ENCODE results near the gene LDHAL6A.

Gene LDHAL6A

GRCh38 chr11:18449251-18449650 lies 6.4 kb upstream of the LDHAL6A start:
- no peak overlapping the region for H3K4me2 ChIP-seq (ENCODE audit: low read depth, low read length, poor library complexity, severe bottlenecking)
- no peak overlapping the region for H2AFZ ChIP-seq (ENCODE audit: low read length)
- no peaks in the 10 kb centered on the region for H3K36me3 ChIP-seq (ENCODE audit: insufficient read depth, low read length)
- no peak overlapping the region for H3K9ac ChIP-seq (ENCODE audit: low read depth, low read length, poor library complexity, severe bottlenecking)
- H3K4me1 ChIP-seq (ENCODE audit: insufficient read depth, low read length, poor library complexity, severe bottlenecking): no peaks in the 10 kb centered on the region
- H3F3A ChIP-seq (ENCODE audit: low read depth): no peaks in the 10 kb centered on the region
- TF ChIP-seq EZH2phosphoT487 (IDR thresholded peaks at IDR 0.05; ENCODE audit: borderline replicate concordance): no peak
- TF ChIP-seq CTCF (conservative IDR thresholded peaks at IDR 0.05; ENCODE audit: low read length): no peak
- H3K9me2 ChIP-seq (replicated peaks; ENCODE audit: low read depth, low read length): no peaks in the 10 kb centered on the region
- H3K9me3 ChIP-seq (ENCODE audit: insufficient read depth, low read depth, low read length): no peaks in the 10 kb centered on the region
- H4K20me1 ChIP-seq (ENCODE audit: insufficient read depth, low read length, poor library complexity, severe bottlenecking): no peaks in the 10 kb centered on the region
- H3K79me2 ChIP-seq (ENCODE audit: insufficient read depth, low read length): no peaks in the 10 kb centered on the region
- no peak overlapping the region for H3K4me3 ChIP-seq (ENCODE audit: low read length, poor library complexity, severe bottlenecking)
- no peaks in the 10 kb centered on the region for H3K27me3 ChIP-seq (ENCODE audit: insufficient read depth, low read length, poor library complexity, severe bottlenecking)

GRCh38 chr11:18452927-18453326 lies 2.7 kb upstream of the LDHAL6A start:
- no peak overlapping the region for H3K4me2 ChIP-seq (ENCODE audit: low read depth, low read length, poor library complexity, severe bottlenecking)
- H3K4me3 ChIP-seq (ENCODE audit: low read length, poor library complexity, severe bottlenecking): no peak overlapping the region
- H3F3A ChIP-seq (ENCODE audit: low read depth): no peaks in the 10 kb centered on the region
- no peaks in the 10 kb centered on the region for H3K9me2 ChIP-seq (replicated peaks; ENCODE audit: low read depth, low read length)
- H3K27me3 ChIP-seq (ENCODE audit: insufficient read depth, low read length, poor library complexity, severe bottlenecking): no peaks in the 10 kb centered on the region
- H4K20me1 ChIP-seq (ENCODE audit: insufficient read depth, low read length, poor library complexity, severe bottlenecking): no peaks in the 10 kb centered on the region
- no peak overlapping the region for H3K9ac ChIP-seq (ENCODE audit: low read depth, low read length, poor library complexity, severe bottlenecking)
- no peak for TF ChIP-seq EZH2phosphoT487 (IDR thresholded peaks at IDR 0.05; ENCODE audit: borderline replicate concordance)
- no peak for TF ChIP-seq CTCF (conservative IDR thresholded peaks at IDR 0.05; ENCODE audit: low read length)
- H3K4me1 ChIP-seq (ENCODE audit: insufficient read depth, low read length, poor library complexity, severe bottlenecking): no peaks in the 10 kb centered on the region
- H3K36me3 ChIP-seq (ENCODE audit: insufficient read depth, low read length): no peaks in the 10 kb centered on the region
- no peaks in the 10 kb centered on the region for H3K9me3 ChIP-seq (ENCODE audit: insufficient read depth, low read depth, low read length)
- H2AFZ ChIP-seq (ENCODE audit: low read length): no peak overlapping the region
- no peaks in the 10 kb centered on the region for H3K79me2 ChIP-seq (ENCODE audit: insufficient read depth, low read length)

GRCh38 chr11:18457450-18457849 lies 1.8 kb downstream of the LDHAL6A start:
- H3K9me2 ChIP-seq (replicated peaks; ENCODE audit: low read depth, low read length): no peaks in the 10 kb centered on the region
- H3K9ac ChIP-seq (ENCODE audit: low read depth, low read length, poor library complexity, severe bottlenecking): no peak overlapping the region
- H2AFZ ChIP-seq (ENCODE audit: low read length): no peak overlapping the region
- TF ChIP-seq CTCF (conservative IDR thresholded peaks at IDR 0.05; ENCODE audit: low read length) (no peak), EZH2phosphoT487 (IDR thresholded peaks at IDR 0.05; ENCODE audit: borderline replicate concordance) (no peak)
- no peaks in the 10 kb centered on the region for H4K20me1 ChIP-seq (ENCODE audit: insufficient read depth, low read length, poor library complexity, severe bottlenecking)
- H3K36me3 ChIP-seq (ENCODE audit: insufficient read depth, low read length): no peaks in the 10 kb centered on the region
- no peaks in the 10 kb centered on the region for H3F3A ChIP-seq (ENCODE audit: low read depth)
- no peaks in the 10 kb centered on the region for H3K79me2 ChIP-seq (ENCODE audit: insufficient read depth, low read length)
- H3K27me3 ChIP-seq (ENCODE audit: insufficient read depth, low read length, poor library complexity, severe bottlenecking): no peaks in the 10 kb centered on the region
- H3K9me3 ChIP-seq (ENCODE audit: insufficient read depth, low read depth, low read length): no peaks in the 10 kb centered on the region
- H3K4me3 ChIP-seq (ENCODE audit: low read length, poor library complexity, severe bottlenecking): no peak overlapping the region
- no peak overlapping the region for H3K4me2 ChIP-seq (ENCODE audit: low read depth, low read length, poor library complexity, severe bottlenecking)
- no peaks in the 10 kb centered on the region for H3K4me1 ChIP-seq (ENCODE audit: insufficient read depth, low read length, poor library complexity, severe bottlenecking)
